Stimulated activated CD4-positive, alpha-beta T cell treated with anti-CD3 and anti-CD28 coated beads, Interleukin-15, amount 100 ng/mL, for 48 hours (primary cell): Measurements from ENCODE around the gene ANO10.
"Not testable (repeated sequence)": the region's sequence is repeated elsewhere in the genome, so short reads cannot be mapped to it uniquely, and the experiment has no call there.

ENCODE experiments used
- DNase-seq, 2 donors: peaks; one replicate each; pipeline ENCODE4 v3.0.0-alpha.2; 2020; ENCODE audit warnings: low read depth in 2 of 2

Gene ANO10

GRCh38 chr3:43518515-43518914, 103.3 kb downstream of the ANO10 start:
- DNase-seq: not testable (repeated sequence)

GRCh38 chr3:43515970-43516635, 105.7 kb downstream of the ANO10 start:
- no peak for DNase-seq

GRCh38 chr3:43515208-43515917, 106.4 kb downstream of the ANO10 start:
- no peak for DNase-seq

- DNase-seq: no peak
Measured at GRCh38 chr3:43512754-43513404, 108.9 kb downstream of the ANO10 start.

GRCh38 chr3:43506644-43507043, 115.2 kb downstream of the ANO10 start:
- no peak for DNase-seq

GRCh38 chr3:43505351-43505750, 116.5 kb downstream of the ANO10 start:
- no peak for DNase-seq

- no peak for DNase-seq
Measured at GRCh38 chr3:43503067-43503728, 118.6 kb downstream of the ANO10 start.

GRCh38 chr3:43499256-43499655, 122.6 kb downstream of the ANO10 start:
- DNase-seq: no peak

- DNase-seq: no peak
Measured at GRCh38 chr3:43497905-43498365, 123.9 kb downstream of the ANO10 start.

- DNase-seq: no peak
Measured at GRCh38 chr3:43497422-43497821, 124.4 kb downstream of the ANO10 start.

GRCh38 chr3:43496740-43497375, 125.0 kb downstream of the ANO10 start:
- no peak for DNase-seq

GRCh38 chr3:43492932-43493331, 128.9 kb downstream of the ANO10 start:
- DNase-seq: not testable (repeated sequence)

GRCh38 chr3:43491807-43492206, 130.0 kb downstream of the ANO10 start:
- not testable (repeated sequence) for DNase-seq

- DNase-seq: no peak
Measured at GRCh38 chr3:43490640-43491185, 131.1 kb downstream of the ANO10 start.

GRCh38 chr3:43489930-43490329, 131.9 kb downstream of the ANO10 start:
- DNase-seq: no peak

- no peak for DNase-seq
Measured at GRCh38 chr3:43485931-43486330, 135.9 kb downstream of the ANO10 start.

GRCh38 chr3:43484926-43485488, 136.8 kb downstream of the ANO10 start:
- DNase-seq: no peak

GRCh38 chr3:43481375-43481774, 140.4 kb downstream of the ANO10 start:
- no peak for DNase-seq

GRCh38 chr3:43478839-43479238, 143.0 kb downstream of the ANO10 start:
- DNase-seq: not testable (repeated sequence)

- DNase-seq: no peak
Measured at GRCh38 chr3:43478118-43478785, 143.6 kb downstream of the ANO10 start.

- peak; percentile 13 to 42 for DNase-seq
Measured at GRCh38 chr3:43477600-43477999, 144.2 kb downstream of the ANO10 start.
